Upper lobe of left lung (tissue), 6 donors: ENCODE data around the gene TMEM190. TPM values are rescaled to one million over a fixed set of nuclear protein-coding genes. Genes with fewer than 3 reads are reported as not detected.

Experiments
- ATAC-seq, 2 donors: fragments of 200-7000 bp; cut with Tn5 transposase; one replicate each; pipeline ENCODE4 v1.9.1; 2022; ENCODE audit warnings: mild to moderate bottlenecking in 2 of 2, moderate library complexity in 2 of 2; ENCODE audit not compliant: low FRiP score in 2 of 2
- DNase-seq, 2 donors: peaks; one replicate each; pipeline ENCODE4 v3.0.0-alpha.2; 2019 to 2020
- H3K27ac ChIP-seq, 4 donors: fragments of 200-600 bp; sonication (generic); one replicate each; pipeline ENCODE4 v1.5.1; 2016 to 2019
- H3K27me3 ChIP-seq, 4 donors: fragments of 200-600 bp; sonication (generic); one replicate each; pipeline ENCODE4 v1.5.1; 2017 to 2019
- H3K36me3 ChIP-seq, 4 donors: fragments of 200-600 bp; sonication (generic); one replicate each; pipeline ENCODE4 v1.5.1; 2016 to 2019
- H3K4me1 ChIP-seq, 4 donors: fragments of 200-600 bp; sonication (generic); one replicate each; pipeline ENCODE4 v1.5.1; 2018 to 2019
- H3K4me3 ChIP-seq, 4 donors: fragments of 200-600 bp; sonication (generic); one replicate each; pipeline ENCODE4 v1.5.1; 2017 to 2019; ENCODE audit warnings: mild to moderate bottlenecking in 2 of 4, moderate library complexity in 1 of 4
- H3K9me3 ChIP-seq, 4 donors: fragments of 200-600 bp; sonication (generic); one replicate each; pipeline ENCODE4 v1.5.1; 2018 to 2019
- EP300 ChIP-seq, 4 donors: sonication (generic); formaldehyde crosslinking; IDR thresholded peaks; one replicate each; pipeline ENCODE4 v1.5.1; 2017; ENCODE audit warnings: antibody characterized with exemption in 4 of 4, control low read depth in 2 of 4
- POLR2A ChIP-seq, 4 donors: fragments of 450-650 bp; IDR thresholded peaks; one replicate each; pipeline ENCODE4 v1.5.1; 2016 to 2017; ENCODE audit warnings: antibody characterized with exemption in 4 of 4, mild to moderate bottlenecking in 2 of 4
- POLR2AphosphoS5 ChIP-seq, 2 donors: sonication (generic); formaldehyde crosslinking; IDR thresholded peaks; one replicate each; pipeline ENCODE4 v1.5.1; 2017; ENCODE audit warnings: antibody characterized with exemption in 2 of 2
- WGBS, 2 donors: methylation state at CpG; one replicate each; pipeline ENCODE4 v1.1.5; 2017 to 2018; 5-methylcytosine and 5-hydroxymethylcytosine counted together
- total RNA-seq, 6 donors: library from RNA; depleted of rRNA in 4 of 6; stranded (reverse); fragments of >200 nt in 4 of 6; gene quantifications; one replicate each; pipeline versions ENCODE4 v1.1.0 to v1.2.1, GENCODE V29; 2016 to 2021
- TF ChIP-seq, protein P1 (sequence below), 6 experiments: fragments of 450-650 bp in 4 of 6; fragments of 200-600 bp in 2 of 6; sonication (generic) in 2 of 6; IDR thresholded peaks; one replicate each; pipeline ENCODE4 v1.5.1; 2016 to 2019; ENCODE audit warnings: antibody characterized with exemption in 6 of 6
- donor health status: DM: no; HTN: no; CAD: no; lungs with moderate emphysema.
- donor health status: DM: no; HTN: yes; CAD: no; lungs with severe emphysema.

TMEM190 gene
- total RNA-seq, 6 donors from 2014 or later, result 0.92 to 48.6 (median 20.9) TPM

DNA sequence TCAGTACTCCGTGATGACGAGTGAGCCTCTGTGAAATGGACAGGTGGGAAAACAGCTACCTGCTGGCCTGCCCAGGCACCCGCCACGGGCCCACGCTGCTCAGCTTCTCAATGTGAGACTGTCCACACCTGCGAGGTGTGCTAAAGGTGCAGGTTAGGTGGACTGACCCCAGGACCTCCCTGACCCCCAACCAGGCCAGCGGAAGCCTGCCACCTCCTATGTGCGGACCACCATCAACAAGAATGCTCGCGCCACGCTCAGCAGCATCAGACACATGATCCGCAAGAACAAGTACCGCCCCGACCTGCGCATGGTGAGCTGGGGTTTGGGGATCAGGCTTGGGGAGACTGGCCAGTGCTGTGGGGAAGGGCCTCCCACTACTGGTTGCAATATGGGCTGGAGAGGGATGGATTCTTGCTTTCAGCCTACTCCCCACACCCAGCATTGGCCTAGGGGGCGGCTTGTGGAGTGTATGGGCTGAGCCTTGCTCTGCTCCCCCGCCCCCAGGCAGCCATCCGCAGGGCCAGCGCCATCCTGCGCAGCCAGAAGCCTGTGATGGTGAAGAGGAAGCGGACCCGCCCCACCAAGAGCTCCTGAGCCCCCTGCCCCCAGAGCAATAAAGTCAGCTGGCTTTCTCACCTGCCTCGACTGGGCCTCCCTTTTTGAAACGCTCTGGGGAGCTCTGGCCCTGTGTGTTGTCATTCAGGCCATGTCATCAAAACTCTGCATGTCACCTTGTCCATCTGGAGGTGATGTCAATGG, 11.3 kb downstream of the TMEM190 start:
- ATAC-seq (no peak), DNase-seq (no peak)
- no peaks in the 10 kb centered on the region for H3K9me3 ChIP-seq
- TF ChIP-seq POLR2A (IDR thresholded peaks at IDR 0.05) (no peak), POLR2AphosphoS5 (IDR thresholded peaks at IDR 0.05) (no peak), EP300 (IDR thresholded peaks at IDR 0.05) (no peak)
- TF ChIP-seq, protein P1, sequence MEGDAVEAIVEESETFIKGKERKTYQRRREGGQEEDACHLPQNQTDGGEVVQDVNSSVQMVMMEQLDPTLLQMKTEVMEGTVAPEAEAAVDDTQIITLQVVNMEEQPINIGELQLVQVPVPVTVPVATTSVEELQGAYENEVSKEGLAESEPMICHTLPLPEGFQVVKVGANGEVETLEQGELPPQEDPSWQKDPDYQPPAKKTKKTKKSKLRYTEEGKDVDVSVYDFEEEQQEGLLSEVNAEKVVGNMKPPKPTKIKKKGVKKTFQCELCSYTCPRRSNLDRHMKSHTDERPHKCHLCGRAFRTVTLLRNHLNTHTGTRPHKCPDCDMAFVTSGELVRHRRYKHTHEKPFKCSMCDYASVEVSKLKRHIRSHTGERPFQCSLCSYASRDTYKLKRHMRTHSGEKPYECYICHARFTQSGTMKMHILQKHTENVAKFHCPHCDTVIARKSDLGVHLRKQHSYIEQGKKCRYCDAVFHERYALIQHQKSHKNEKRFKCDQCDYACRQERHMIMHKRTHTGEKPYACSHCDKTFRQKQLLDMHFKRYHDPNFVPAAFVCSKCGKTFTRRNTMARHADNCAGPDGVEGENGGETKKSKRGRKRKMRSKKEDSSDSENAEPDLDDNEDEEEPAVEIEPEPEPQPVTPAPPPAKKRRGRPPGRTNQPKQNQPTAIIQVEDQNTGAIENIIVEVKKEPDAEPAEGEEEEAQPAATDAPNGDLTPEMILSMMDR (IDR thresholded peaks at IDR 0.05), result no peak
- 82 to 93% methylated on average over 6 to 24 of the region's 24 CpGs for WGBS, 2 donors
- no peaks in the 10 kb centered on the region for H3K27me3 ChIP-seq
- H3K36me3 ChIP-seq, result peaks cover 12 to 54% (median 41%) of the 10 kb centered on the region in 4 donors
- peaks cover 41 to 59% (median 42%) of the 10 kb centered on the region in 4 donors for H3K4me1 ChIP-seq
- H3K27ac ChIP-seq, result peak overlapping the region in 2 of 4 donors; percentile 14 to 15
- H3K4me3 ChIP-seq, result peak overlapping the region in 2 of 4 donors; percentile 90 to 99

DNA sequence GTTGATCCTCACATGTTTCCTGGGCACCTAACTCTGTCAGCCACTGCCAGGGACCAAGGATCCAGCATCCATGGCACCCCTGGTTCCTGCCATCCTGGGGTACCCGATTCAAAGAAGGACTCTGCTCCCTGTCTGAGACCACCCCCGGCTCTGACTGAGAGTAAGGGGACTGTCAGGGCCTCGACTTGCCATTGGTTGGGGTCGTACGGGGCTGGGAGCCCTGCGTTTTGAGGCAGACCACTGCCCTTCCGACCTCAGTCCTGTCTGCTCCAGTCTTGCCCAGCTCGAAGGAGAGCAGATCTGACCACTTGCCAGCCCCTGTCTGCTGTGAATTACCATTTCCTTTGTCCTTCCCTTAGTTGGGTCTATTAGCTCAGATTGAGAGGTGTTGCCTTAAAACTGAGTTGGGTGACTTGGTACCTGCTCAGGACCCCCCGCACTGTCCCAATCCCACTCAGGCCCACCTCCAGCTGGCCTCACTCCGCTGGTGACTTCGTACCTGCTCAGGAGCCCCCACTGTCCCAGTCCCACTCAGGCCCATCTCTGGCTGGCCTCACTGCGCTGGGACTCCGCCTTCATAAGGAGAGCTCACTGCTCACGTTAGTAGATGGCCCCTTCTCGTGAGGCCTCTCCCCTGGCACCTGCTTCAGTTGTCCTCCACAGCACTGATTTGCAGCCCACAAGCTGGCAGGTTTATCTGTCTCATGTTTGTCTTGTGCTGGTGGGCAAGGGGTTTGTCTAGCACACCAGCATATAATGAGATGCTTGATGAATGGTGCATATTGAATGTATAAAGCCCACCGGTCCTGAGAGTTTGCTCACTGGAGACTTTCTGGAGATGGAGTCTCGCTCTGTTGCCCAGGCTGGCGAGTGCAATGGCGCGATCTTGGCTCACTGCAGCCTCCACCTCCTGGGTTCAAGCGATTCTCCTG, 13.0 kb downstream of the TMEM190 start:
- TF ChIP-seq POLR2A (IDR thresholded peaks at IDR 0.05) (no peak), EP300 (IDR thresholded peaks at IDR 0.05) (no peak), POLR2AphosphoS5 (IDR thresholded peaks at IDR 0.05) (no peak)
- TF ChIP-seq, protein P1 (IDR thresholded peaks at IDR 0.05), result no peak
- H3K36me3 ChIP-seq, result peaks cover 12 to 54% (median 41%) of the 10 kb centered on the region in 4 donors
- 87% methylated on average over 13 to 21 of the region's 21 CpGs for WGBS, 2 donors

DNA sequence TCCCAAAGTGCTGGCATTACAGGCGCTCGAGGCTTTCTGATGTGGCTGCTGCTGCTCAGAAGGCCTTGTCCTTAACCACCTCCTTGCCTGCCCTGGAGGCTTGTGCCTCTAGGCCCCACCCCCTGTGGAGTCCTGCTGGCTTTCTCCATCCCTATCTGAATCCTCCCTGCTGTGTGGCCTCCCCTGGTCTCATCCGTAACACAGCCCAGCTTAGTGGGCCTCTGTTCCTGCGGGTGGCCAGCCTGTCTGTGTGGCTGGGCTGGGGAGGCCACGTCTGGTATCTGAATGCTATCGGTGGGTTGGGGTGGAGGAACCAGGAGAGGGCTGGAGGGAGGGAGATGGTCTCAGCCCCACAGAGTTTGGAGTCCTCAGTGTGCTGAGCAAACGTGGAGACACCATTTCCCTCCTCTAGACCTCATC, 13.8 kb downstream of the TMEM190 start:
- DNase-seq (no peak), ATAC-seq (no peak)
- Histone ChIP-seq H3K9me3 (no peaks in the 10 kb centered on the region), H3K27me3 (no peaks in the 10 kb centered on the region), H3K4me1 (peaks cover 24 to 40% (median 28%) of the 10 kb centered on the region in 4 donors), H3K36me3 (peaks cover 12 to 54% (median 41%) of the 10 kb centered on the region in 4 donors), H3K27ac (no peak overlapping the region), H3K4me3 (no peak overlapping the region)
- WGBS, 2 donors, result 83% methylated on average over 6 to 7 of the region's 7 CpGs
- TF ChIP-seq EP300 (IDR thresholded peaks at IDR 0.05) (no peak), POLR2A (IDR thresholded peaks at IDR 0.05) (no peak), POLR2AphosphoS5 (IDR thresholded peaks at IDR 0.05) (no peak)
- TF ChIP-seq, protein P1 (IDR thresholded peaks at IDR 0.05), result no peak

More for the DNA sequence above, 13.0 kb downstream of the TMEM190 start:
- Histone ChIP-seq H3K9me3 (no peaks in the 10 kb centered on the region), H3K4me3 (no peak overlapping the region), H3K4me1 (peaks cover 30 to 45% (median 31%) of the 10 kb centered on the region in 4 donors), H3K27me3 (no peaks in the 10 kb centered on the region), H3K27ac (no peak overlapping the region)
- ATAC-seq (no peak), DNase-seq (no peak)

DNA sequence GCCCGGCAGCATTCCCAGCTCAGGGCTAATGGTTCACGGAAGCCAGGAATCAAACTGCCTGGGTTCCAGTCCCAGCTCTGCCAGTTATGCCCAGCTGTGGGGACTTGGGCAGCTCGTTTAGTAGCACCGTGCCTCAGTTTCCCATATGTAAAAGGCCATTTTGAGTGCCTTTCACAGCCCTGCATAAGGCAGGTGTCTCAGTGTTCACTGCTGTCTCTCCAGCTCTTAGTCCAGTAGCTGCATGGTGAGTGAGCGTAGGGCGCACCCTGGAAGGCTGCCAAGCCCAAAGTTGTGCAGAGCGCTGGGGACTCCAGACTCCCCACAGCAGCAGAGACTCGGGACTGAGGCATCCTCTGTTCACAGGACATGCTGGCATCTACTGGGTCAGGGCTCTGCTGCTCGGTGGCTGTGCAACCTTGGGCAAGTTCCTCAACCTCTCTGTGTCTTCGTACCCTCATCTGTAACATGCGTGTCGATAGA, 14.6 kb downstream of the TMEM190 start:
- Histone ChIP-seq H3K36me3 (peaks cover 12 to 54% (median 41%) of the 10 kb centered on the region in 4 donors), H3K4me1 (peaks cover 24 to 40% (median 28%) of the 10 kb centered on the region in 4 donors), H3K27me3 (no peaks in the 10 kb centered on the region), H3K9me3 (no peaks in the 10 kb centered on the region), H3K27ac (no peak overlapping the region), H3K4me3 (no peak overlapping the region)
- TF ChIP-seq, protein P1 (IDR thresholded peaks at IDR 0.05), result no peak
- TF ChIP-seq EP300 (IDR thresholded peaks at IDR 0.05), result no peak
- no peak for TF ChIP-seq POLR2AphosphoS5 (IDR thresholded peaks at IDR 0.05)
- no peak for TF ChIP-seq POLR2A (IDR thresholded peaks at IDR 0.05)
- no peak for DNase-seq
- ATAC-seq, result no peak
- 89 to 96% methylated on average over 3 to 12 of the region's 12 CpGs for WGBS, 2 donors
